Measurements from ENCODE around the gene SWAP70. TPM values are rescaled to one million over a fixed set of nuclear protein-coding genes. Genes with fewer than 3 reads are reported as not detected.

The SWAP70 gene
- total and polyA plus RNA-seq, 2 of the 8 experiments (the other 6 are each of a cell fraction or from before 2014, with no cell fraction given): 14.8 to 37.5 TPM

DNA sequence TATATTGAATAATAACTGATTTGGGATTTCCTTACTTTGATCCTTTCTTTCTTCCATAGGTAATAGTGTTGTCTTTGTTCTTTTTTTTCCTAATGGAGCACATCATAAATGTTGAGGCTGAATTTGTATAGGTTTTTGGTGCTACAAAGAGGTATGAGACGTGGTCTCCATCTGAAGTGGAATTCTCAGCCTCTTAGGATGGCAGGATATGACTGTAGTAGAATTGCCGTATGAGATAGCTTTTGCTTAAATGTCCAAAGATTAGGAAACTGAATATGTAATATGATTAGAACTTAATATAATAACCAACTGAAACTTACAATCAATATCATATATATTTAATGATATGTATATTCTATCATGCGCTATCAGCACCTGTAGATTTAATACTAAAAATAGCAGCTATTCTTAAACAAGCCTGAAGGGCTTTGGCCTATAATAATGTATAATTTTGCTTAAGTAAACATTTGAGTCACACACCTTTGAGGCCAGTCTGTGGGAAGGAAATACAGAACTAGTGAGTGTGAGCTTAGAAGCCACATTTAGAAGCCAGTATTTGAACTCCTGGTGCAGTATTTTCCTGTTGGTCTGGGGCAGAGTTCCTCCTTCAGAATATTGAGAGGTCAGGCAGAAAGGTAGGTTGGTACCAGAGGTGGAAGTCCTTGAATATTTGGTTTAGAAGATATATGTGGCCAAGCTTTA lies 62.6 kb downstream of the SWAP70 start:
- Histone ChIP-seq H3K4me2 (ENCODE audit: insufficient read depth in 1 of 2, low read depth in 2 of 2, low read length in 2 of 2) (no peak overlapping the region), H2AK5ac (ENCODE audit: low read depth, low read length) (no peak overlapping the region)
- no peak for FAIRE-seq
- no peak for TF ChIP-seq PHF8 (conservative IDR thresholded peaks at IDR 0.05; ENCODE audit: low read depth, low read length)
- no peak for TF ChIP-seq SIX5 (IDR thresholded peaks at IDR 0.05; ENCODE audit: low read depth, low read length)
- no peak for TF ChIP-seq JUN (IDR thresholded peaks at IDR 0.05; ENCODE audit: low read depth, low read length)
- no peak for TF ChIP-seq TAF7 (optimal IDR thresholded peaks at IDR 0.05; ENCODE audit: borderline replicate concordance, low read depth, low read length)
- no peak for TF ChIP-seq EGR1 (IDR thresholded peaks at IDR 0.05; ENCODE audit: borderline replicate concordance, low read depth, low read length)
- TF ChIP-seq, protein P1, sequence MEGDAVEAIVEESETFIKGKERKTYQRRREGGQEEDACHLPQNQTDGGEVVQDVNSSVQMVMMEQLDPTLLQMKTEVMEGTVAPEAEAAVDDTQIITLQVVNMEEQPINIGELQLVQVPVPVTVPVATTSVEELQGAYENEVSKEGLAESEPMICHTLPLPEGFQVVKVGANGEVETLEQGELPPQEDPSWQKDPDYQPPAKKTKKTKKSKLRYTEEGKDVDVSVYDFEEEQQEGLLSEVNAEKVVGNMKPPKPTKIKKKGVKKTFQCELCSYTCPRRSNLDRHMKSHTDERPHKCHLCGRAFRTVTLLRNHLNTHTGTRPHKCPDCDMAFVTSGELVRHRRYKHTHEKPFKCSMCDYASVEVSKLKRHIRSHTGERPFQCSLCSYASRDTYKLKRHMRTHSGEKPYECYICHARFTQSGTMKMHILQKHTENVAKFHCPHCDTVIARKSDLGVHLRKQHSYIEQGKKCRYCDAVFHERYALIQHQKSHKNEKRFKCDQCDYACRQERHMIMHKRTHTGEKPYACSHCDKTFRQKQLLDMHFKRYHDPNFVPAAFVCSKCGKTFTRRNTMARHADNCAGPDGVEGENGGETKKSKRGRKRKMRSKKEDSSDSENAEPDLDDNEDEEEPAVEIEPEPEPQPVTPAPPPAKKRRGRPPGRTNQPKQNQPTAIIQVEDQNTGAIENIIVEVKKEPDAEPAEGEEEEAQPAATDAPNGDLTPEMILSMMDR (IDR thresholded peaks at IDR 0.05; ENCODE audit: control extremely low read depth in 1 of 3, insufficient read depth in 1 of 3, low read depth in 1 of 3, low read length in 3 of 3): no peak
- TF ChIP-seq HDAC6 (IDR thresholded peaks at IDR 0.05; ENCODE audit: low read depth, low read length): no peak
- no peak for TF ChIP-seq SUZ12 (IDR thresholded peaks at IDR 0.05; ENCODE audit: low read length)
- TF ChIP-seq RAD21 (IDR thresholded peaks at IDR 0.05 in 1 of 2, conservative IDR thresholded peaks at IDR 0.05 in 1 of 2; ENCODE audit: low read depth in 2 of 2, low read length in 2 of 2): no peak
- TF ChIP-seq CREB1 (IDR thresholded peaks at IDR 0.05): no peak

More for the DNA sequence above, 62.6 kb downstream of the SWAP70 start:
- Histone ChIP-seq H3K23ac (ENCODE audit: insufficient read length) (no peak overlapping the region), H3K27me3 (replicated peaks in 1 of 4; ENCODE audit: control insufficient read depth in 3 of 4, extremely low read depth in 1 of 4, insufficient read depth in 3 of 4, low read length in 3 of 4) (no peaks in the 10 kb centered on the region), H3K23me2 (ENCODE audit: low read depth, low read length) (no peaks in the 10 kb centered on the region), H4K20me1 (replicated peaks in 1 of 2; ENCODE audit: control insufficient read depth in 1 of 2, insufficient read depth in 2 of 2, low read length in 2 of 2) (no peaks in the 10 kb centered on the region), H2BK120ac (replicated peaks; ENCODE audit: low read depth, low read length) (no peak overlapping the region), H3K79me1 (ENCODE audit: low read depth, low read length) (no peaks in the 10 kb centered on the region), H4K91ac (replicated peaks; ENCODE audit: insufficient read length, low read length) (no peak overlapping the region), H3K4me3 (ENCODE audit: extremely low read depth in 1 of 4, insufficient read depth in 2 of 4, low read depth in 3 of 4, low read length in 4 of 4) (no peak overlapping the region), H2BK12ac (ENCODE audit: low read depth, low read length) (no peak overlapping the region), H3K9me3 (ENCODE audit: insufficient read depth in 2 of 2, low read depth in 1 of 2, low read length in 1 of 2) (no peaks in the 10 kb centered on the region), H4K5ac (ENCODE audit: insufficient read length, low read depth, low read length) (no peak overlapping the region), H3K36me3 (ENCODE audit: control insufficient read depth in 2 of 4, insufficient read depth in 4 of 4, low read length in 3 of 4) (peaks cover 0 to 26% (median 4%) of the 10 kb centered on the region in 4 experiments; a peak in 3 of 8 replicates), H2BK5ac (ENCODE audit: low read depth, low read length) (no peak overlapping the region), H3K14ac (ENCODE audit: insufficient read length) (no peak overlapping the region), H2BK20ac (ENCODE audit: low read length) (no peak overlapping the region), H3K56ac (replicated peaks; ENCODE audit: insufficient read length, low read depth, low read length) (no peak overlapping the region), H3K27ac (ENCODE audit: low read depth, low read length) (no peak overlapping the region), H3K4me1 (replicated peaks in 1 of 4; ENCODE audit: control insufficient read depth in 3 of 4, insufficient read depth in 4 of 4, low read length in 3 of 4) (peaks cover 0 to 4% (median 0%) of the 10 kb centered on the region in 4 experiments; a peak in 2 of 7 replicates), H4K8ac (ENCODE audit: extremely low read depth, insufficient read depth, low read length) (no peak overlapping the region), H3K79me2 (ENCODE audit: control insufficient read depth in 1 of 2, insufficient read depth in 2 of 2, low read length in 2 of 2) (no peaks in the 10 kb centered on the region), H2AFZ (ENCODE audit: low read length) (no peak overlapping the region), H3K4ac (replicated peaks; ENCODE audit: insufficient read length, low read depth, low read length) (no peak overlapping the region), H3K9ac (replicated peaks in 1 of 4; ENCODE audit: extremely low read depth in 1 of 4, low read depth in 3 of 4, low read length in 3 of 4) (no peak overlapping the region), H2BK15ac (ENCODE audit: low read length) (no peak overlapping the region), H3K18ac (ENCODE audit: extremely low read depth, low read length) (no peak overlapping the region)
- POLR2A ChIA-PET (ENCODE audit: partially characterized antibody): interaction anchor here (1.3 kb wide), 1 partner anchor 52 kb away, joined by 4 read pairs; no protein-coding TSS in a partner anchor
- CTCF ChIA-PET (ENCODE audit: partially characterized antibody): interaction anchor here (1.3 to 2.1 kb wide), 3 partner anchors 10 to 132 kb away, joined by 3 to 9 read pairs (median 4); no protein-coding TSS in a partner anchor
- DNase-seq (ENCODE audit: low read depth in 1 of 2, low spot score in 2 of 2): no peak
- 63% methylated on average over 3 of the region's 3 CpGs; no CpG with 5 or more reads in 1 of the 2 experiments for WGBS, 2 experiments (ENCODE audit: extremely low coverage in 1 of 2, insufficient coverage in 1 of 2, insufficient read length in 1 of 2, insufficient replicate concordance in 2 of 2, low coverage in 1 of 2, low lambda C conversion rate in 2 of 2, missing lambda C conversion rate in 1 of 2)
